Aorta (tissue), 5 donors: ENCODE data around the gene KRTAP9-6. TPM values are rescaled to one million over a fixed set of nuclear protein-coding genes. Genes with fewer than 3 reads are reported as not detected.
"Not testable (repeated sequence)": the region's sequence is repeated elsewhere in the genome, so short reads cannot be mapped to it uniquely, and the experiment has no call there.

ENCODE experiments used
- ATAC-seq: fragments of 200-7000 bp; cut with Tn5 transposase; one replicate; pipeline ENCODE4 v1.9.1; 2022; ENCODE audit warnings: moderate library complexity; ENCODE audit not compliant: low FRiP score
- DNase-seq, 2 donors: peaks; one replicate each; pipeline ENCODE4 v3.0.0-alpha.2; 2020
- H3K27ac ChIP-seq, 2 donors: one replicate each; pipeline ENCODE4 v1.5.1; 2013; ENCODE audit warnings: low read length in 2 of 2, mild to moderate bottlenecking in 2 of 2, moderate library complexity in 2 of 2, control low read depth in 1 of 2, inconsistent platforms in 1 of 2, low read depth in 1 of 2
- H3K27me3 ChIP-seq, 2 donors: one replicate each; pipeline ENCODE4 v1.6.1; 2013; ENCODE audit warnings: control low read depth in 1 of 2, low read length in 1 of 2, mild to moderate bottlenecking in 1 of 2, moderate library complexity in 1 of 2; ENCODE audit not compliant: insufficient read depth in 2 of 2, control insufficient read depth in 1 of 2
- H3K36me3 ChIP-seq, 2 donors: one replicate each; pipeline ENCODE4 v1.6.1; 2013; ENCODE audit warnings: control low read depth in 1 of 2, low read length in 1 of 2, mild to moderate bottlenecking in 1 of 2; ENCODE audit not compliant: insufficient read depth in 2 of 2, control insufficient read depth in 1 of 2
- H3K4me1 ChIP-seq, 2 donors: one replicate each; pipeline ENCODE4 v1.6.1; 2013; ENCODE audit warnings: low read length in 2 of 2, control low read depth in 1 of 2, mild to moderate bottlenecking in 1 of 2, moderate library complexity in 1 of 2; ENCODE audit not compliant: insufficient read depth in 2 of 2, control insufficient read depth in 1 of 2
- H3K4me3 ChIP-seq, 2 donors: one replicate each; pipeline ENCODE4 v1.5.1; 2013; ENCODE audit warnings: low read length in 2 of 2, control low read depth in 1 of 2, mild to moderate bottlenecking in 1 of 2
- H3K9me3 ChIP-seq: one replicate; pipeline ENCODE4 v1.6.1; 2013; ENCODE audit warnings: mild to moderate bottlenecking, low read length; ENCODE audit not compliant: control insufficient read depth
- WGBS, 2 donors: extraction: QIAGEN DNeasy Blood & Tissue Kit; methylation state at CpG; one replicate each; pipeline ENCODE4 v1.1.7; 2013; 5-methylcytosine and 5-hydroxymethylcytosine counted together
- intact Hi-C, 2 donors: fragments of 100-400 bp; cut with DNase I; formaldehyde crosslinking; loops; one replicate each; pipeline versions ENCODE4 v1.14.2 to v1.15.0; 2022
- polyA plus RNA-seq, 2 donors: library from polyadenylated mRNA; stranded (reverse); fragments of 200-250 nt; gene quantifications; one replicate each; pipeline ENCODE4 v1.2.3, GENCODE V29; 2013
- total RNA-seq, 2 donors: library from RNA; stranded (reverse); fragmentation: NEBNext Ultra II Directional; extraction: Animal tissue kit (Norgen Biotek cat#: 25700); gene quantifications; one replicate each; pipeline ENCODE4 v1.2.1, GENCODE V29; 2021
- donor health status: healthy with polysubstance abuse.
- donor health status: Bipolar disorder and iron deficiency.
- donor health status: DM: no; HTN: no; CAD: no.
- donor health status: DM: no; HTN: no; CAD: no.
- donor health status: DM: yes; HTN: yes; CAD: no.

The KRTAP9-6 gene
- total and polyA plus RNA-seq, 4 donors: not detected

GRCh38 chr17:41263212-41263611 is 2.0 kb upstream of the KRTAP9-6 start:
- no peaks in the 10 kb centered on the region for H3K4me1 ChIP-seq
- ATAC-seq (no peak), DNase-seq (no peak)
- no peak overlapping the region for H3K4me3 ChIP-seq
- H3K36me3 ChIP-seq: no peaks in the 10 kb centered on the region
- intact Hi-C loops: no loop called here
- no peaks in the 10 kb centered on the region for H3K9me3 ChIP-seq
- 81 to 88% methylated on average over 2 of the region's 2 CpGs for WGBS, 2 donors
- H3K27me3 ChIP-seq: no peaks in the 10 kb centered on the region
- no peak overlapping the region for H3K27ac ChIP-seq

GRCh38 chr17:41264599-41264998 is 579 bp upstream of the KRTAP9-6 start:
- 51% methylated on average over 3 of the region's 3 CpGs for WGBS, 2 donors
- Histone ChIP-seq H3K4me1 (no peaks in the 10 kb centered on the region), H3K36me3 (no peaks in the 10 kb centered on the region), H3K27ac (no peak overlapping the region), H3K4me3 (no peak overlapping the region), H3K9me3 (no peaks in the 10 kb centered on the region), H3K27me3 (no peaks in the 10 kb centered on the region)
- DNase-seq (no peak), ATAC-seq (no peak)
- intact Hi-C loops: no loop called here

GRCh38 chr17:41267711-41268110 is 2.5 kb downstream of the KRTAP9-6 start:
- no peak for ATAC-seq
- H3K27me3 ChIP-seq: no peaks in the 10 kb centered on the region
- WGBS, 2 donors: 81% methylated on average over 3 of the region's 3 CpGs; no CpG with 5 or more reads in 1 of the 2 donors
- no peaks in the 10 kb centered on the region for H3K4me1 ChIP-seq
- intact Hi-C loops: no loop called here
- H3K4me3 ChIP-seq: no peak overlapping the region
- DNase-seq: no peak
- H3K27ac ChIP-seq: no peak overlapping the region
- no peaks in the 10 kb centered on the region for H3K36me3 ChIP-seq
- H3K9me3 ChIP-seq: no peaks in the 10 kb centered on the region

GRCh38 chr17:41271323-41271722 is 6.1 kb downstream of the KRTAP9-6 start:
- intact Hi-C loops, H3K4me1 ChIP-seq, ATAC-seq, H3K27me3 ChIP-seq, H3K36me3 ChIP-seq, H3K4me3 ChIP-seq, H3K9me3 ChIP-seq, H3K27ac ChIP-seq, DNase-seq: not testable (repeated sequence)
- WGBS, 2 donors: 60% methylated on average over 1 of the region's 1 CpG; no CpG with 5 or more reads in 1 of the 2 donors

- ATAC-seq (no peak), DNase-seq (no peak)
- Histone ChIP-seq H3K27ac (no peak overlapping the region), H3K36me3 (no peaks in the 10 kb centered on the region), H3K4me1 (no peaks in the 10 kb centered on the region), H3K9me3 (no peaks in the 10 kb centered on the region), H3K27me3 (no peaks in the 10 kb centered on the region), H3K4me3 (no peak overlapping the region)
- intact Hi-C loops: no loop called here
- 52% methylated on average over 1 of the region's 1 CpG; no CpG with 5 or more reads in 1 of the 2 donors for WGBS, 2 donors
Observed at GRCh38 chr17:41271858-41272257, 6.7 kb downstream of the KRTAP9-6 start.

GRCh38 chr17:41275648-41276190 is 10.5 kb downstream of the KRTAP9-6 start, which contains the start of gene KRTAP9-7:
KRTAP9-7 (plus strand) TSS chr17:41275698; CDS start chr17:41275698, 0 bp downstream.
- 71 to 76% methylated on average over 3 of the region's 3 CpGs for WGBS, 2 donors
- intact Hi-C loops, H3K27me3 ChIP-seq, H3K9me3 ChIP-seq, H3K4me3 ChIP-seq, ATAC-seq, H3K27ac ChIP-seq, H3K4me1 ChIP-seq, DNase-seq, H3K36me3 ChIP-seq: not testable (repeated sequence)

GRCh38 chr17:41278176-41278955 is 13.2 kb downstream of the KRTAP9-6 start:
- Histone ChIP-seq H3K27me3 (no peaks in the 10 kb centered on the region), H3K27ac (no peak overlapping the region), H3K9me3 (no peaks in the 10 kb centered on the region), H3K4me1 (no peaks in the 10 kb centered on the region), H3K4me3 (no peak overlapping the region), H3K36me3 (no peaks in the 10 kb centered on the region)
- intact Hi-C loops: no loop called here
- ATAC-seq (no peak), DNase-seq (no peak)
- WGBS, 2 donors: 78 to 79% methylated on average over 3 of the region's 3 CpGs

- Histone ChIP-seq H3K27me3 (no peaks in the 10 kb centered on the region), H3K27ac (no peak overlapping the region), H3K9me3 (no peaks in the 10 kb centered on the region), H3K4me1 (no peaks in the 10 kb centered on the region), H3K4me3 (no peak overlapping the region), H3K36me3 (no peaks in the 10 kb centered on the region)
- no peak for DNase-seq
- intact Hi-C loops: no loop called here
- 33 to 38% methylated on average over 3 of the region's 3 CpGs for WGBS, 2 donors
- no peak for ATAC-seq
Observed at GRCh38 chr17:41284043-41284442, 18.9 kb downstream of the KRTAP9-6 start.

- ATAC-seq (no peak), DNase-seq (no peak)
- WGBS, 2 donors: 38 to 40% methylated on average over 2 of the region's 2 CpGs
Observed at GRCh38 chr17:41284546-41284945, 19.4 kb downstream of the KRTAP9-6 start.

More at GRCh38 chr17:41284546-41284945, 19.4 kb downstream of the KRTAP9-6 start:
- no peaks in the 10 kb centered on the region for H3K36me3 ChIP-seq
- no peaks in the 10 kb centered on the region for H3K9me3 ChIP-seq
- H3K4me3 ChIP-seq: no peak overlapping the region
- no peaks in the 10 kb centered on the region for H3K4me1 ChIP-seq
- no peaks in the 10 kb centered on the region for H3K27me3 ChIP-seq
- intact Hi-C loops: no loop called here
- H3K27ac ChIP-seq: no peak overlapping the region
